Mucosa of stomach (tissue), 1 donor: ENCODE measurements around the gene USP1.

Experiments used
- H3K27me3 ChIP-seq: one replicate; pipeline ENCODE4 v1.7.0; 2013; ENCODE audit warnings: mild to moderate bottlenecking, low read length; ENCODE audit not compliant: control insufficient read depth, insufficient read depth
- H3K36me3 ChIP-seq: one replicate; pipeline ENCODE4 v1.7.0; 2013; ENCODE audit warnings: low read length; ENCODE audit not compliant: control insufficient read depth, insufficient read depth
- H3K4me1 ChIP-seq: one replicate; pipeline ENCODE4 v1.7.0; 2013; ENCODE audit warnings: mild to moderate bottlenecking, low read length; ENCODE audit not compliant: control insufficient read depth, insufficient read depth
- H3K4me3 ChIP-seq: one replicate; pipeline ENCODE4 v1.7.0; 2013; ENCODE audit warnings: low read length
- H3K9ac ChIP-seq: one replicate; pipeline ENCODE4 v1.7.0; 2013; ENCODE audit warnings: mild to moderate bottlenecking, low read length, moderate library complexity
- H3K9me3 ChIP-seq: one replicate; pipeline ENCODE4 v1.7.0; 2013; ENCODE audit warnings: mild to moderate bottlenecking, low read length, moderate library complexity; ENCODE audit not compliant: control insufficient read depth
- donor health status: Pancreatic carcinoma.

USP1 gene

DNA sequence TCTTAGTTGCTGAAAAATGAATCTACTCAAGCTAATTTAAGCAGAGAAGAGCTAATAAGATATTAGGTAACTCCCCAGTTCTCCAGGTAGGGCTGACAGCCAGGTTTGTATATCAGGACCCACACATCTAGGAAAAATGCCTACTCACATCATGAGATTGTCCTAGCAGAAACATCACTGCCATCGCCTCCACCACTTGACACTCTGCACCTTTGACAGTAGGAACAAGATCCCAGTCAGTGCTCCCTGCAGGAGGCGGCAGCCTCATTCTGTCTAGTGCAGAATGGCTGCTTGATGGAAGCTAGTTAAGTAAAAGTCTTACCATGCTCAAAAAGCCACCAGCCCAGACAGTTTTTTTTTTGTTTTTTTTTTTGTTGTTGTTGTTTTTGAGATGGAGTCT is 31.6 kb upstream of the USP1 start:
- Histone ChIP-seq H3K9me3 (no peaks in the 10 kb centered on the region), H3K27me3 (no peaks in the 10 kb centered on the region), H3K4me1 (no peaks in the 10 kb centered on the region), H3K4me3 (no peak overlapping the region), H3K9ac (no peak overlapping the region), H3K36me3 (no peaks in the 10 kb centered on the region)

DNA sequence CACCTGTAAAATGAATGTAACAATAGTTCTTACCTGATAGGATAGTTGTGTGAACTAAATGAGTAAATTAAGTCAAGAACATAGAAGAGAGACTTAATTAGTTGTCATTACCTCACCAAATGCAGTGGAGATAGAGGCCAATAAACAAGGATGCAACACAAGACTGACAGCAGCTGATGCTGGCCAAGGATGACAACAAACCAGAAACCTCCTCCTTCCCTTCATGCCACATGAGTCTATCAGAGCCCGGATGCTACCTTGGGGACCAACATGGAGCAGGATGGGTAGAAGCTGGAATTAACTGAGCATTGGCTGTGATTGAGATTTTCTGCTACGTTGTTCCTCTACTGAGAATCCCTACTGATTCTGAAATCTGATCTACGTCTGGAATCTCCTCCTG is 30.3 kb upstream of the USP1 start:
- Histone ChIP-seq H3K27me3 (no peaks in the 10 kb centered on the region), H3K4me1 (no peaks in the 10 kb centered on the region), H3K36me3 (no peaks in the 10 kb centered on the region), H3K9ac (no peak overlapping the region), H3K9me3 (no peaks in the 10 kb centered on the region), H3K4me3 (no peak overlapping the region)

DNA sequence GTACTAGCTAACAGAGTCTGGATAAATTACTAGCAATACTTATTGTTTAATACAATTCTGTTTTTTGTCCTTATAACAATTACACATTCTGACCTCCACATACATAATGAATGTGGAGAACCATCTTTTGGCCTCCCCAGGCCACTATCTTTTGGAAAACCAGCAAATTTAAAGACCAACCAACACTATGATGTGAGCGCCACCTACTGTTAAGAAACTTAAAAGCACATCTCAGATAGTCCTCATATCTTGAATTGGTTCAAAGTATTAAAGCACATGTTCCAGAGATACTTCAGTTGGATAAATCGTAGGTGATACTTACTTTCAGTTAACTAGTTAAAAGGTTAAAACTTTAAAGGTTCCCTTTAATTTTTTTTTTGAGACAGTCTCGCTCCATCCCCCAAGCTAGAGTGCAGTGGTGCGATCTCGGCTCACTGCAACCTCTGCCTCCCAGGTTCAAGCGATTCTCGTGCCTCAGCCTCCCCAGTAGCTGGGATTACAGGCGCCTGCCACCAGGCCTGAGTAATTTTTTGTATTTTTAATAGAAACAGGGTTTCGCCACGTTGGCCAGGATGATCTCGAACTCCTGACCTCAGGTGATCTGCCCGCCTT is 29.3 kb upstream of the USP1 start:
- no peaks in the 10 kb centered on the region for H3K27me3 ChIP-seq
- no peak overlapping the region for H3K9ac ChIP-seq
- no peak overlapping the region for H3K4me3 ChIP-seq

DNA sequence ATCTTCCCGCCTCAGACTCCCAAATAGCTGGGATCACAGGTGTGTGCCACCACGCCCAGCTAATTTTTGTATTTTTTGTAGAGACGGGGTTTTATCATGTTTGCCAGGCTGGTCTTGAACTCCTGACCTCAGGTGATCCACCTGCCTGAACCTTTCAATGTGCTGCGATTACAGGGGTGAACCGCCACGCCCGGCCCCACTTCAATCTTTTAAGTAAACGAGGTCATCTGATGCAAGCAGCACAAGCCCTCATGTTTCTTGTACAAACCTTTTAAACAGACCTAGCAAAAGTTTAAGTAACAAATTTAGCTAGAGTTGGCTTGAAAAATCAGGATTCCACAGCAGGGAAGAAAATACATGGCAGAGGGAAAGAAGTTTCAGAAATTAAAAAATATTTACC is 21.2 kb upstream of the USP1 start:
- Histone ChIP-seq H3K36me3 (no peaks in the 10 kb centered on the region), H3K27me3 (no peaks in the 10 kb centered on the region), H3K4me3 (no peak overlapping the region), H3K9ac (no peak overlapping the region), H3K4me1 (no peaks in the 10 kb centered on the region), H3K9me3 (no peaks in the 10 kb centered on the region)

More for the DNA sequence above, 29.3 kb upstream of the USP1 start:
- Histone ChIP-seq H3K9me3 (no peaks in the 10 kb centered on the region), H3K36me3 (no peaks in the 10 kb centered on the region), H3K4me1 (no peaks in the 10 kb centered on the region)

DNA sequence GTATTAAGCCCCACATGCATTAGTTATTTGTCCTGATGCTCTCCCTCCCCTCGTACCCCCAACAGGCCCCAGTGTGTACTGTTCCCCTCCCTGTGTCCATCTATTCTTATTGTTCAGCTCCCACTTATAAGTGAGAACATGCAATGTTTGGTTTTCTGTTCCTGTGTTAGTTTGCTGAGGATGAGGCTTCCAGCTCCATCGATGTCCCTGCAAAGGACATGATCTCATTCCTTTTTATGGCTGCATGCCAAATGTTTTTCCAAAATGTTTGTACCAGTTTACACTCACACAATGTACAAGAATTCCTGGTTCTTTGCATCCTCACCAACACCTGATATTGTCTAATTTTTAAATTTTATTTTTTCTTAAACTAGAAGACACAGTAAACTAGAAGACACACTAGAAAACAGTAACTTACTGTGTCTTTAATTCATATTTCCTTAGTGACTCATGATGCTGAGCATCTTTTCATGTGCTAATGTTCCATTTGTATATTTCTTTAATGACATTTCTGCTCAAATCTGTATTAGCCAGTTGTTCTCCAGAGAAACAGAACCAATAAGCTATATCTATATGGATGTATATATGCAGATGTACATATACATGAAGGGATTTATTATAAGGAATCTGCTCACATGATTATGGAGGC is 19.4 kb upstream of the USP1 start:
- Histone ChIP-seq H3K36me3 (no peaks in the 10 kb centered on the region), H3K9ac (no peak overlapping the region), H3K4me3 (no peak overlapping the region), H3K9me3 (no peaks in the 10 kb centered on the region), H3K27me3 (no peaks in the 10 kb centered on the region), H3K4me1 (no peaks in the 10 kb centered on the region)

DNA sequence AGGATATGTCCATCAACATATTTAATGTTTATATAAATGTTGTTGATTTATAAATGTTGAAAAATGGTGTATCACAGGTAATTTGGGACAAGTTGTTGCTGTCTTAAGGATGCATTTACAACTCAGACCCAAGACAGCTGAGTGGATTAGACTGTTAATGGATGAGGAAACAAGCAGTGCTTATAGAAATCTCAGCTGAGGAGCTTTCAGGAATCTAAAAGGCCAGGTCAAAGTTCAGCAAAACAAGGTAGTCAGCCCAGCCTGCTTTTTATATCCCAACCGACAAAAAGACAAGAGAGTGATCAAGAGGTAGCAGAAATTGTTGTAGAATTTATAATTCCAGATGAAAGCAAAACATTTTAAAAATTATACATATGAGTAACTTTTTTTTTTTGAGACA is 16.6 kb upstream of the USP1 start:
- Histone ChIP-seq H3K4me3 (no peak overlapping the region), H3K4me1 (no peaks in the 10 kb centered on the region), H3K36me3 (no peaks in the 10 kb centered on the region), H3K9me3 (no peaks in the 10 kb centered on the region), H3K9ac (no peak overlapping the region), H3K27me3 (no peaks in the 10 kb centered on the region)

DNA sequence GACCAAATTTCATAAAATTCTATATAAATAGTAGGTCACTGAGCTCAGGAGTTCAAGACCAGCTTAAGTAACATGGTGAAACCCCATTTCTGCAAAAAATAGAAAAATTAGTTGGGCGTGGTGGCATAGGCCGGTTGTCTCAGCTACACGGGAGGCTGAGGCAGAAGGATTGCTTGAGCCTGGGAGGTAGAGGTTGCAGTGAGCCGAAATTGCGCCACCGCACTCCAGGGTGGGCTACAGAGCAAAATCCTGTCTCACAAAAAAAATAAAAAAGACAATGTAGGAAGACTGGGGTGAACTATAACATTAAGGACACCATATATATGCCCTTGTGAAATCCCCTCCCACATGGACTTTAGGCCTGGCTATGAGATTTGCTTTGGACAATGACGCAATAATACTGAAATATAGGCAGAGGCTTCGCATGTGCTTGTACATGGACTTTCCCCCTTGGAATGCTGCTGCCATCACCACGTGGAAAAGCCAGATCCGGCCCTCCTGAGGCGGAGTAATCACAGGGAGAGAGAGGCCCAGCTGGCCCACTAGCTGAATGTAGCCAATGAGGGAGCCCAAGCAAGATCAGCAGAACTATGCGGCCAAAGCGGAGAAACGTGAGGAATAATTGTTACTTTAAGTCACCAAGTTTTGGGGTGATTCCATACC is 13.1 kb upstream of the USP1 start:
- no peak overlapping the region for H3K4me3 ChIP-seq
- no peaks in the 10 kb centered on the region for H3K36me3 ChIP-seq
- H3K9ac ChIP-seq = no peak overlapping the region
- H3K27me3 ChIP-seq = no peaks in the 10 kb centered on the region
- no peaks in the 10 kb centered on the region for H3K4me1 ChIP-seq
- no peaks in the 10 kb centered on the region for H3K9me3 ChIP-seq

DNA sequence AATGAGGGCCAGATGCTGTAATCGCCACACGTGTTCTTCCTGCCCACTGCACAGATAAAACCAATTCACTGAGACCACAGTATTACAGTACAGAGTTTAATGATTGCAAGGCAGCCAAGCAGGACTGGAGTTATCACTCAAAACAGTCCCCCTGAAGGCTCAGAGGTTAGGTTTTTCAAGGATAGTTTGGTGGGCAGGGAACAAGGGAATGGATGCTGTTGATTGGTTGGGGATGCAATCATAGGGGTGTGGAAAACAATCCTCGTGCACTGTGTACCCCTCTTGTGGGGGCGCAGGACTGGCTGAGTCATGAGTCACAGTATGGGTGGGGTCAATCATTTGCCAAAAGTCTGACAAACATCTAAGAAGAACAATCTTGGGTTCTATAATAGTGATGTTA is 12.4 kb upstream of the USP1 start:
- no peak overlapping the region for H3K9ac ChIP-seq
- H3K4me3 ChIP-seq = no peak overlapping the region
- H3K36me3 ChIP-seq = no peaks in the 10 kb centered on the region
- no peaks in the 10 kb centered on the region for H3K4me1 ChIP-seq
- no peaks in the 10 kb centered on the region for H3K27me3 ChIP-seq
- H3K9me3 ChIP-seq = no peaks in the 10 kb centered on the region

DNA sequence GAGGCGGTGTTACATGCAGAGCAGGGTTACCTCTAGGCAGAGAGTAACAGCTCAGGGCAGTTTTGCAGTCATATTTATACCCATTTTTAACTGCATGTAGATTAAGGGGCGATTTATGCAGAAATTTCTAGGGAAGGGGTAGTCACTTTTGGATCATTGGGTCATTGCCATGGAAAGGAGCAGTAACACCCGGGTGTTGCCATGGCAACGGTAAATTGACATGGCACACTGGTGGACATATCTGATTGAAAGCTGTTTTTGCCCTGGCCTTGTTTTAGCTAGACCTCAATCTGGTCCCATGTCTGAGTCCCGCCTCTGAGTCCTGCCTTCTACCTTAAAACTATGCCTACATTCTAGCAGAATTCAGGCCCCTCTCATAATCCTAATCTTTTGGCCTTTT is 11.8 kb upstream of the USP1 start:
- Histone ChIP-seq H3K4me3 (no peak overlapping the region), H3K4me1 (no peaks in the 10 kb centered on the region), H3K9me3 (no peaks in the 10 kb centered on the region), H3K36me3 (no peaks in the 10 kb centered on the region), H3K27me3 (no peaks in the 10 kb centered on the region), H3K9ac (no peak overlapping the region)

DNA sequence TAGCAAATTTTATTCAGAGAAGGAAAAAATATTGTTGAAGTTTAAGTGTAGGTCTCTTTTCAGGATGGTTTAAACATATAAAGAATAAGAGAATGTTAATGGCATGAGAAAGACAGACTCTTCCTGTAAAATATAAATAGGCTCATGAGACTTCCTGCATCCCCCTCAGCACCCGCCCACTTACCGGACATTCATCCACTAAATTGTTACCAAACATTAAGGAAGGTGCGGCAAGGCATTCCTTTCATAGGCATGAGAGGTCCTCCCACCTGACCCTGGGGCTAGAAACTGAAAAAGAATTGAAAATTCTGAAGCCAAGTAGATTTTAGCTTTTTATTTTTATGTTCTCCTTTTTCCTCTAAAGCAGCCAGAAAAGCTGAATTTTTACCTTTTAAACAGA is 10.6 kb upstream of the USP1 start:
- Histone ChIP-seq H3K9ac (no peak overlapping the region), H3K4me3 (no peak overlapping the region), H3K4me1 (no peaks in the 10 kb centered on the region), H3K36me3 (no peaks in the 10 kb centered on the region), H3K27me3 (no peaks in the 10 kb centered on the region), H3K9me3 (no peaks in the 10 kb centered on the region)

DNA sequence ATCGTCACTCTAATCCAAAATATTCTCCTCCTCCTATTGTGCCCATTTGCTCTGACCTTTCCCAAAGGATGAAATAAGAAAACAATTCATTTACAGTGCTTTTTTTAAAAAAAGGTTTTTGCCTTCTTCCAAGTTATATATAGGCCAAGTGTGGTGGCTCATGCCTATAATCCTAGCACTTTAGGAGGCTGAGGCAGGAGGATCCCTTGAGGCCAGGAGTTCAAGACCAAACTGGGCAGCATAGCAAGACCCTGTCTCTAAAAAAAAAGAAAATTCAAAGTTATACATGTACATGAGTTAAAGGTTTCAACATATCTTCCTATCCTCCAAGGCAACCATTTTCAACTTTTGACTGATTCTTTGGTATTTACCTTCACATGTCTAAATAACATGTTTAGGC is 10.1 kb upstream of the USP1 start:
- H3K4me3 ChIP-seq = no peak overlapping the region
- H3K9ac ChIP-seq = no peak overlapping the region

DNA sequence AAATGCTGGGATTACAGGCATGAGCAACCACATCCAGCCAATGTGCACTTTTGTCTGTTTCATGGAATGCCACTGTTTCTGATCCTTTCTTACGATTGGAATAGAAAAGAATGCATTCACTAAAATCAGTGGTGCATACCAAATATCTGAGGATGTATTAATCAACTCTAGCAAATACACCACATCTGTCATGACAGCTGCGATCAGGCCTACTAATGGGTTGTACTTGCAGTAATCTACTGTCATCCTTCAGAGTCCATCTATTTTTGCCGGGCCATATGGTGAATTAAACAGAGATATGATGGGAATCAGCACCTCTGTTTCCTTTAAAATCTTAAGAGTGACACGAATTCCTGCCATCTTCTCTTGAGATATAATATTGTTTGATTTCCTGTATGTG is 8.5 kb upstream of the USP1 start:
- H3K9ac ChIP-seq = no peak overlapping the region
- no peak overlapping the region for H3K4me3 ChIP-seq
- no peaks in the 10 kb centered on the region for H3K27me3 ChIP-seq
- no peaks in the 10 kb centered on the region for H3K9me3 ChIP-seq
- H3K36me3 ChIP-seq = no peaks in the 10 kb centered on the region
- no peaks in the 10 kb centered on the region for H3K4me1 ChIP-seq

More for the DNA sequence above, 10.1 kb upstream of the USP1 start:
- H3K9me3 ChIP-seq = no peaks in the 10 kb centered on the region
- no peaks in the 10 kb centered on the region for H3K36me3 ChIP-seq
- H3K4me1 ChIP-seq = no peaks in the 10 kb centered on the region
- no peaks in the 10 kb centered on the region for H3K27me3 ChIP-seq
